Sigmoid colon (tissue), 4 donors: ENCODE results near the gene RBM19.

Experiments
- POLR2A ChIP-seq, 2 donors: fragments of 450-650 bp; IDR thresholded peaks; one replicate each; pipeline ENCODE4 v1.6.1; 2016; ENCODE audit warnings: antibody characterized with exemption in 2 of 2, mild to moderate bottlenecking in 2 of 2, moderate library complexity in 2 of 2
- POLR2AphosphoS5 ChIP-seq, 4 donors: sonication (generic); formaldehyde crosslinking; IDR thresholded peaks; one replicate each; pipeline ENCODE4 v1.6.1; 2017; ENCODE audit warnings: antibody characterized with exemption in 4 of 4
- TF ChIP-seq, protein P1 (sequence below), 4 experiments: fragments of 450-650 bp in 3 of 4; fragments of 200-600 bp in 1 of 4; IDR thresholded peaks; one replicate each; pipeline ENCODE4 v1.5.1; 2016 to 2019; ENCODE audit warnings: antibody characterized with exemption in 4 of 4, mild to moderate bottlenecking in 3 of 4, moderate library complexity in 2 of 4

DNA sequence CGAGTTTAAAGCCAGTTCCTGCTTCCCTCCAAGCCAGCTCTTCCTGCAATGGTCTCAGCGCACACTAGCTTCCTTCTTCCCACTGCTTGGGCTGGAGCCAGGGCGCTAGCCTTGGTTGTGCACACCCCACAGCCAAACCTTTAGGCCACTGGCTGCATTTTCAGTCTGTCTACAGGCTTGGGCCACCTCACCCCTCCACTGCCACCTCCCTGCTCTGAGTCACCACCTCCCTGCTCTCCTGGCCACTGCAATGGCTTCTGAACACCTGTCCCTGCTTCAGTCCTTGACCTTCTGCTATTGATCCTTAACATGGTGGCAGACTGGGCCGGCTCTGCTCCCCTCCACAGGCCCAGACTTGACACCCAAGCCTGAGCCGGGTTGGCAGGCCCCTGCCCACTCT, 151.1 kb downstream of the RBM19 start:
- TF ChIP-seq, protein P1, sequence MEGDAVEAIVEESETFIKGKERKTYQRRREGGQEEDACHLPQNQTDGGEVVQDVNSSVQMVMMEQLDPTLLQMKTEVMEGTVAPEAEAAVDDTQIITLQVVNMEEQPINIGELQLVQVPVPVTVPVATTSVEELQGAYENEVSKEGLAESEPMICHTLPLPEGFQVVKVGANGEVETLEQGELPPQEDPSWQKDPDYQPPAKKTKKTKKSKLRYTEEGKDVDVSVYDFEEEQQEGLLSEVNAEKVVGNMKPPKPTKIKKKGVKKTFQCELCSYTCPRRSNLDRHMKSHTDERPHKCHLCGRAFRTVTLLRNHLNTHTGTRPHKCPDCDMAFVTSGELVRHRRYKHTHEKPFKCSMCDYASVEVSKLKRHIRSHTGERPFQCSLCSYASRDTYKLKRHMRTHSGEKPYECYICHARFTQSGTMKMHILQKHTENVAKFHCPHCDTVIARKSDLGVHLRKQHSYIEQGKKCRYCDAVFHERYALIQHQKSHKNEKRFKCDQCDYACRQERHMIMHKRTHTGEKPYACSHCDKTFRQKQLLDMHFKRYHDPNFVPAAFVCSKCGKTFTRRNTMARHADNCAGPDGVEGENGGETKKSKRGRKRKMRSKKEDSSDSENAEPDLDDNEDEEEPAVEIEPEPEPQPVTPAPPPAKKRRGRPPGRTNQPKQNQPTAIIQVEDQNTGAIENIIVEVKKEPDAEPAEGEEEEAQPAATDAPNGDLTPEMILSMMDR (IDR thresholded peaks at IDR 0.05) = no peak
- no peak for TF ChIP-seq POLR2A (IDR thresholded peaks at IDR 0.05)
- no peak for TF ChIP-seq POLR2AphosphoS5 (IDR thresholded peaks at IDR 0.05)
